ENCODE results near the gene COL8A1.

DNA sequence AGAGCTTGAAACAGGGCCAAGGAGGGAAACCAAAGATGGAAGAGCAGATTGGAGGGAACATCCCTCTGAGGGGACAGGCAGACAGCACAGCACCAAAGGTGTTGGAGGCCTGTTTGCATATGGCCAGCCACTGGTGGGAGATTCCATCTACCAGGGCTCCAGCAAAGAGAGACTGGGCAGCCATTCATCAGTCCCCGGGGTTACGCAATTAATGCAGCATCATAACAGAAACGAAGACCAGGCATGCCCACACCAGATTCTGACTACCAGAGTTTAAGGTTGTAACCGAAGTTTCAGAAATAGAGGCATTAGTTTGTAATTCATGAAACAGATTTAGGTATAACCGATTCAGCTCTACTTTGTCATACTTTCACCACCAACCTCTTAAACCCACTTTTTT is 58.1 kb downstream of the COL8A1 start:
- TF ChIP-seq POLR2AphosphoS5 (IDR thresholded peaks at IDR 0.05; ENCODE audit: low read depth, low read length) (no peak), POLR2A (IDR thresholded peaks at IDR 0.05; ENCODE audit: borderline replicate concordance, extremely low read depth, insufficient read depth, insufficient read length) (no peak), SP1 (IDR thresholded peaks at IDR 0.05; ENCODE audit: low read depth) (no peak), SIN3A (IDR thresholded peaks at IDR 0.05; ENCODE audit: low read depth) (no peak)
- TF ChIP-seq, protein P1, sequence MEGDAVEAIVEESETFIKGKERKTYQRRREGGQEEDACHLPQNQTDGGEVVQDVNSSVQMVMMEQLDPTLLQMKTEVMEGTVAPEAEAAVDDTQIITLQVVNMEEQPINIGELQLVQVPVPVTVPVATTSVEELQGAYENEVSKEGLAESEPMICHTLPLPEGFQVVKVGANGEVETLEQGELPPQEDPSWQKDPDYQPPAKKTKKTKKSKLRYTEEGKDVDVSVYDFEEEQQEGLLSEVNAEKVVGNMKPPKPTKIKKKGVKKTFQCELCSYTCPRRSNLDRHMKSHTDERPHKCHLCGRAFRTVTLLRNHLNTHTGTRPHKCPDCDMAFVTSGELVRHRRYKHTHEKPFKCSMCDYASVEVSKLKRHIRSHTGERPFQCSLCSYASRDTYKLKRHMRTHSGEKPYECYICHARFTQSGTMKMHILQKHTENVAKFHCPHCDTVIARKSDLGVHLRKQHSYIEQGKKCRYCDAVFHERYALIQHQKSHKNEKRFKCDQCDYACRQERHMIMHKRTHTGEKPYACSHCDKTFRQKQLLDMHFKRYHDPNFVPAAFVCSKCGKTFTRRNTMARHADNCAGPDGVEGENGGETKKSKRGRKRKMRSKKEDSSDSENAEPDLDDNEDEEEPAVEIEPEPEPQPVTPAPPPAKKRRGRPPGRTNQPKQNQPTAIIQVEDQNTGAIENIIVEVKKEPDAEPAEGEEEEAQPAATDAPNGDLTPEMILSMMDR (IDR thresholded peaks at IDR 0.05 in 2 of 3, conservative IDR thresholded peaks at IDR 0.05 in 1 of 3; ENCODE audit: borderline replicate concordance in 1 of 3, insufficient read depth in 1 of 3, low read depth in 2 of 3, low read length in 2 of 3), result no peak

All from HCT116 (cell line).